ENCODE results near the gene TNNC1. TPM values are rescaled to one million over a fixed set of nuclear protein-coding genes. Genes with fewer than 3 reads are reported as not detected.

The TNNC1 gene
- total and polyA plus RNA-seq, 2 donors (not counting 3 experiments of a cell fraction or from before 2014, with no cell fraction given): 0.12 TPM; not detected in 1

GRCh38 chr3:52403955-52404354 lies 49.9 kb downstream of the TNNC1 start:
- Histone ChIP-seq H3K9ac (replicated peaks; ENCODE audit: extremely low read depth, insufficient read depth, low read length) (no peak overlapping the region), H3K4me2 (ENCODE audit: insufficient read depth, low read length) (no peak overlapping the region), H4K20me1 (replicated peaks; ENCODE audit: control insufficient read depth, extremely low read depth, insufficient read depth, low read length) (no peaks in the 10 kb centered on the region), H3K4me3 (replicated peaks in 1 of 3; ENCODE audit: insufficient read depth in 1 of 3, low read depth in 1 of 3, low read length in 3 of 3) (no peak overlapping the region), H2AFZ (ENCODE audit: low read depth, low read length) (no peak overlapping the region), H3K4me1 (ENCODE audit: control insufficient read depth, extremely low read depth, insufficient read depth, low read length) (peaks cover 4% of the 10 kb centered on the region), H3K27ac (ENCODE audit: insufficient read depth, low read depth, low read length) (no peak overlapping the region), H3K36me3 (ENCODE audit: control insufficient read depth in 2 of 2, extremely low read depth in 1 of 2, insufficient read depth in 2 of 2, low read length in 2 of 2) (peaks cover 6 to 72% of the 10 kb centered on the region in 2 experiments), H3K9me1 (replicated peaks; ENCODE audit: control insufficient read depth, extremely low read depth, insufficient read depth, low read length) (no peaks in the 10 kb centered on the region), H3K9me3 (replicated peaks; ENCODE audit: control insufficient read depth, insufficient read depth, low read length) (no peaks in the 10 kb centered on the region), H3K79me2 (ENCODE audit: control insufficient read depth, insufficient read depth, low read length) (peaks cover 11% of the 10 kb centered on the region), H3K27me3 (ENCODE audit: control insufficient read depth in 2 of 2, insufficient read depth in 2 of 2, low read length in 2 of 2) (no peaks in the 10 kb centered on the region)
- no peak for DNase-seq (ENCODE audit: low read depth, low spot score)
- dilution Hi-C loops (cut with MboI; ENCODE audit: extremely low pct_ligation_motif_present, low sequenced_read_pairs) (no loop called here), intact Hi-C loops (cut with micrococcal nuclease) (no loop called here)
- BruUV-seq (replicated peaks): no TSS peak
- TF ChIP-seq FOS (IDR thresholded peaks at IDR 0.05; ENCODE audit: borderline replicate concordance, insufficient read depth, low read length) (no peak), EZH2 (IDR thresholded peaks at IDR 0.05; ENCODE audit: borderline replicate concordance, low read depth, low read length, severe bottlenecking) (no peak), GATA2 (IDR thresholded peaks at IDR 0.05; ENCODE audit: insufficient read depth, insufficient read length, low read depth, low read length) (no peak), MYC (IDR thresholded peaks at IDR 0.05; ENCODE audit: low read depth, low read length) (no peak), POLR2A (IDR thresholded peaks at IDR 0.05; ENCODE audit: low read depth, low read length) (no peak), MAX (IDR thresholded peaks at IDR 0.05; ENCODE audit: insufficient read depth, insufficient read length) (no peak), JUN (IDR thresholded peaks at IDR 0.05; ENCODE audit: borderline replicate concordance, insufficient read depth, insufficient read length, low read depth) (no peak), POLR2AphosphoS5 (IDR thresholded peaks at IDR 0.05; ENCODE audit: insufficient read depth, low read depth, low read length) (no peak)
- TF ChIP-seq, protein P1, sequence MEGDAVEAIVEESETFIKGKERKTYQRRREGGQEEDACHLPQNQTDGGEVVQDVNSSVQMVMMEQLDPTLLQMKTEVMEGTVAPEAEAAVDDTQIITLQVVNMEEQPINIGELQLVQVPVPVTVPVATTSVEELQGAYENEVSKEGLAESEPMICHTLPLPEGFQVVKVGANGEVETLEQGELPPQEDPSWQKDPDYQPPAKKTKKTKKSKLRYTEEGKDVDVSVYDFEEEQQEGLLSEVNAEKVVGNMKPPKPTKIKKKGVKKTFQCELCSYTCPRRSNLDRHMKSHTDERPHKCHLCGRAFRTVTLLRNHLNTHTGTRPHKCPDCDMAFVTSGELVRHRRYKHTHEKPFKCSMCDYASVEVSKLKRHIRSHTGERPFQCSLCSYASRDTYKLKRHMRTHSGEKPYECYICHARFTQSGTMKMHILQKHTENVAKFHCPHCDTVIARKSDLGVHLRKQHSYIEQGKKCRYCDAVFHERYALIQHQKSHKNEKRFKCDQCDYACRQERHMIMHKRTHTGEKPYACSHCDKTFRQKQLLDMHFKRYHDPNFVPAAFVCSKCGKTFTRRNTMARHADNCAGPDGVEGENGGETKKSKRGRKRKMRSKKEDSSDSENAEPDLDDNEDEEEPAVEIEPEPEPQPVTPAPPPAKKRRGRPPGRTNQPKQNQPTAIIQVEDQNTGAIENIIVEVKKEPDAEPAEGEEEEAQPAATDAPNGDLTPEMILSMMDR (IDR thresholded peaks at IDR 0.05; ENCODE audit: extremely low read depth in 1 of 2, insufficient read depth in 1 of 2, low read depth in 1 of 2, low read length in 2 of 2): no peak
- FAIRE-seq: no peak
- POLR2A ChIA-PET: no interaction called here
- CTCF ChIA-PET: no interaction called here

All from endothelial cell of umbilical vein (primary cell).